GM23248 (cell line): Measurements from ENCODE around the gene CCT7.

Experiments used
- EZH2 ChIP-seq: fragments of 200-600 bp; sonication (generic); IDR thresholded peaks from 2 replicates; pipeline ENCODE4 v1.6.1; 2018; ENCODE audit warnings: antibody characterized with exemption, mild to moderate bottlenecking; ENCODE audit not compliant: insufficient read depth, poor library complexity, severe bottlenecking
- EZH2phosphoT487 ChIP-seq: fragments of 200-600 bp; sonication (generic); IDR thresholded peaks from 2 replicates; pipeline ENCODE4 v1.6.1; 2018; ENCODE audit warnings: antibody characterized with exemption, moderate library complexity, mild to moderate bottlenecking, low read depth; ENCODE audit not compliant: insufficient read depth

DNA sequence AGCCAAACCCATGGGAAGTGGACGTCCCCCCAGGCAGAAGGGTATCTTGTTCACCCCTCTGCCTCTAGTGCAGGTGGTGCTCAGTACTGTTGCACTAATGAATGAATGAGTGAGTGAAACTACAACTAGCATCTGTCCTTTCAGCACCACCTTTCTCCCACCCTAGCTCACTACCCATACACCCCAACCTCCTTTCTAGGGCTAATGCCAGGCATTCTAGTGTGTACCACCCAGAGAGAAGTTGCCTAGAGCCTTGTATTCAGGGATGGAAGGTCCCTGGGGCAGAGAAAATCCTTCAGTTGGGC, 22.5 kb downstream of the CCT7 start:
- TF ChIP-seq EZH2, result no peak
- TF ChIP-seq EZH2phosphoT487, result no peak
